Upper lobe of left lung (tissue), 6 donors: ENCODE results near the gene USP24. TPM values are rescaled to one million over a fixed set of nuclear protein-coding genes. Genes with fewer than 3 reads are reported as not detected.

Experiments used
- ATAC-seq, 2 donors: fragments of 200-7000 bp; cut with Tn5 transposase; one replicate each; pipeline ENCODE4 v1.9.1; 2022; ENCODE audit warnings: mild to moderate bottlenecking in 2 of 2, moderate library complexity in 2 of 2; ENCODE audit not compliant: low FRiP score in 2 of 2
- DNase-seq, 2 donors: peaks; one replicate each; pipeline ENCODE4 v3.0.0-alpha.2; 2019 to 2020
- H3K27ac ChIP-seq, 4 donors: fragments of 200-600 bp; sonication (generic); one replicate each; pipeline ENCODE4 v1.5.1; 2016 to 2019
- H3K27me3 ChIP-seq, 4 donors: fragments of 200-600 bp; sonication (generic); one replicate each; pipeline ENCODE4 v1.5.1; 2017 to 2019
- H3K36me3 ChIP-seq, 4 donors: fragments of 200-600 bp; sonication (generic); one replicate each; pipeline ENCODE4 v1.5.1; 2016 to 2019
- H3K4me1 ChIP-seq, 4 donors: fragments of 200-600 bp; sonication (generic); one replicate each; pipeline ENCODE4 v1.5.1; 2018 to 2019
- H3K4me3 ChIP-seq, 4 donors: fragments of 200-600 bp; sonication (generic); one replicate each; pipeline ENCODE4 v1.5.1; 2017 to 2019; ENCODE audit warnings: mild to moderate bottlenecking in 2 of 4, moderate library complexity in 1 of 4
- H3K9me3 ChIP-seq, 4 donors: fragments of 200-600 bp; sonication (generic); one replicate each; pipeline ENCODE4 v1.5.1; 2018 to 2019
- CTCF ChIP-seq, 6 experiments: fragments of 450-650 bp in 4 of 6; fragments of 200-600 bp in 2 of 6; sonication (generic) in 2 of 6; IDR thresholded peaks; one replicate each; pipeline ENCODE4 v1.5.1; 2016 to 2019; ENCODE audit warnings: antibody characterized with exemption in 6 of 6
- EP300 ChIP-seq, 4 donors: sonication (generic); formaldehyde crosslinking; IDR thresholded peaks; one replicate each; pipeline ENCODE4 v1.5.1; 2017; ENCODE audit warnings: antibody characterized with exemption in 4 of 4, control low read depth in 2 of 4
- POLR2A ChIP-seq, 4 donors: fragments of 450-650 bp; IDR thresholded peaks; one replicate each; pipeline ENCODE4 v1.5.1; 2016 to 2017; ENCODE audit warnings: antibody characterized with exemption in 4 of 4, mild to moderate bottlenecking in 2 of 4
- POLR2AphosphoS5 ChIP-seq, 2 donors: sonication (generic); formaldehyde crosslinking; IDR thresholded peaks; one replicate each; pipeline ENCODE4 v1.5.1; 2017; ENCODE audit warnings: antibody characterized with exemption in 2 of 2
- WGBS, 2 donors: methylation state at CpG; one replicate each; pipeline ENCODE4 v1.1.5; 2017 to 2018; 5-methylcytosine and 5-hydroxymethylcytosine counted together
- small RNA-seq, 4 donors: library from RNA; depleted of rRNA; stranded (forward); fragments of <200 nt; gene quantifications; one replicate each; pipeline ENCODE3, GENCODE V24; 2016
- total RNA-seq, 6 donors: library from RNA; depleted of rRNA in 4 of 6; stranded (reverse); fragments of >200 nt in 4 of 6; gene quantifications; one replicate each; pipeline versions ENCODE4 v1.1.0 to v1.2.1, GENCODE V29; 2016 to 2021
- donor health status: DM: no; HTN: no; CAD: no; lungs with moderate emphysema.
- donor health status: DM: no; HTN: yes; CAD: no; lungs with severe emphysema.

The USP24 gene
- total RNA-seq, 6 donors from 2014 or later, result 31.9 to 57.6 (median 41.9) TPM

GRCh38 chr1:55021942-55022546 lies 193.1 kb downstream of the USP24 start:
- 43 to 48% methylated on average over 14 to 15 of the region's 15 CpGs for WGBS, 2 donors
- Histone ChIP-seq H3K4me3 (no peak overlapping the region), H3K27ac (peak overlapping the region in 1 of 4 donors; percentile 69), H3K27me3 (no peaks in the 10 kb centered on the region), H3K9me3 (no peaks in the 10 kb centered on the region), H3K4me1 (peaks cover 0 to 10% (median 2%) of the 10 kb centered on the region in 4 donors), H3K36me3 (no peaks in the 10 kb centered on the region)
- ATAC-seq (peak; percentile 96 to 100), DNase-seq (peak; percentile 87 to 94)
- peak; percentile 67 to 94 (median 88) for TF ChIP-seq CTCF (IDR thresholded peaks at IDR 0.05)
- TF ChIP-seq POLR2A (IDR thresholded peaks at IDR 0.05), result no peak

DNA sequence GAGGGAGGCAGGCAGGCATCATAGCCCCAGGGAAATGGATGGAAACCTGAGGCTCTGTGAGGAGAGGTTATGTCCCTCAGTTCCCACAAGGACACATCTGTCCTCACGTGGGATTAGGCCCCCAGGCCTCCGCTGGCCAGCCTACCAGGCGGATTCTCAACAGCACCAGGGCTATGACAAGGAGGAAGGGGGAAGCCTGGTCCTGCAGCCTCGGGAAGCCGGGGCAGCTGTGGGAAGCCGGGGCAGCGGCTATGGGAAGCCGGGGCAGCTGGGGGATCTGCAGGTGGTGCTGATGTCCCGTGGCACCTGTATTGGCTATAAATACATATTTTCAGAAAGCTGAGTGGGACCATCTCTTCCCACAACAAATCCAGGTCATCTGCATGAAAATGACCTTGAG lies 196.8 kb downstream of the USP24 start:
- ATAC-seq (no peak), DNase-seq (peak in 1 of 2 donors; percentile 66)
- no peak overlapping the region for H3K4me3 ChIP-seq

More for the DNA sequence above, 196.8 kb downstream of the USP24 start:
- H3K9me3 ChIP-seq, result no peaks in the 10 kb centered on the region
- 81 to 85% methylated on average over 9 of the region's 9 CpGs for WGBS, 2 donors
- no peaks in the 10 kb centered on the region for H3K27me3 ChIP-seq
- no peak for TF ChIP-seq CTCF (IDR thresholded peaks at IDR 0.05)
- no peak for TF ChIP-seq POLR2AphosphoS5 (IDR thresholded peaks at IDR 0.05)
- TF ChIP-seq POLR2A (IDR thresholded peaks at IDR 0.05), result no peak
- no peak for TF ChIP-seq EP300 (IDR thresholded peaks at IDR 0.05)
- H3K36me3 ChIP-seq, result no peaks in the 10 kb centered on the region
- no peak overlapping the region for H3K27ac ChIP-seq
- peaks cover 0 to 10% (median 2%) of the 10 kb centered on the region in 4 donors for H3K4me1 ChIP-seq

Small RNAs within 50 kb of the gene (small RNA-seq; reads per million reads assigned to genes)
- gene MIR4422, result 0 reads per million in 4 donors

Other genes with a start within 250 kb of the USP24 start
- 1 to 10 TPM in 5 of 6 donors, not detected in 1; 2.3 to 8.1 (median 2.9) TPM for gene TMEM61, start 234.7 kb downstream of the USP24 start, total RNA-seq
- under 1 TPM in 2 of 6 donors, not detected in 4; under 0.01 to 0.10 TPM for gene BSND, start 216.4 kb downstream of the USP24 start, total RNA-seq
- 10 to 100 TPM in 5 of 6 donors, 1 to 10 TPM in 1; 9.4 to 63.9 (median 31.5) TPM for gene PCSK9, start 175.8 kb downstream of the USP24 start, total RNA-seq